ENCODE results near the gene SNRPD2. TPM values are rescaled to one million over a fixed set of nuclear protein-coding genes. Genes with fewer than 3 reads are reported as not detected.

The SNRPD2 gene
- total RNA-seq, 1 experiment from 2014 or later, result 631 TPM

- Histone ChIP-seq H3K27ac (ENCODE audit: low read length) (no peak overlapping the region), H3K4me3 (ENCODE audit: low read length) (no peak overlapping the region), H3K9ac (ENCODE audit: low read length) (no peak overlapping the region), H3K27me3 (ENCODE audit: low read length) (no peaks in the 10 kb centered on the region), H2AFZ (ENCODE audit: low read length) (no peak overlapping the region), H3K4me1 (ENCODE audit: insufficient read depth, low read length) (no peaks in the 10 kb centered on the region), H3K79me2 (ENCODE audit: low read length) (no peaks in the 10 kb centered on the region), H3K36me3 (ENCODE audit: low read depth, low read length) (no peaks in the 10 kb centered on the region), H4K20me1 (ENCODE audit: low read length) (no peaks in the 10 kb centered on the region), H3F3A (ENCODE audit: low read length, unreplicated experiment) (no peaks in the 10 kb centered on the region), H3K4me2 (ENCODE audit: low read length) (no peak overlapping the region), H3K9me3 (ENCODE audit: low read length) (no peaks in the 10 kb centered on the region), H3K9me2 (replicated peaks; ENCODE audit: low read length) (no peaks in the 10 kb centered on the region)
- ChIA-PET CTCF (no interaction called here), POLR2A (ENCODE audit: unreplicated experiment) (no interaction called here)
- no peak for TF ChIP-seq EZH2 (IDR thresholded peaks at IDR 0.05; ENCODE audit: low read length, unreplicated experiment)
- no peak for TF ChIP-seq CTCF (conservative IDR thresholded peaks at IDR 0.05; ENCODE audit: low read depth, low read length)
- TF ChIP-seq EZH2phosphoT487 (IDR thresholded peaks at IDR 0.05; ENCODE audit: borderline replicate concordance, low read length), result no peak
- ATAC-seq (no peak), DNase-seq (no peak)
- intact Hi-C loops (cut with micrococcal nuclease), result no loop called here
- no TSS peak for BruUV-seq (replicated peaks)
Observed at GRCh38 chr19:45657520-45658167, 34.1 kb downstream of the SNRPD2 start.

DNA sequence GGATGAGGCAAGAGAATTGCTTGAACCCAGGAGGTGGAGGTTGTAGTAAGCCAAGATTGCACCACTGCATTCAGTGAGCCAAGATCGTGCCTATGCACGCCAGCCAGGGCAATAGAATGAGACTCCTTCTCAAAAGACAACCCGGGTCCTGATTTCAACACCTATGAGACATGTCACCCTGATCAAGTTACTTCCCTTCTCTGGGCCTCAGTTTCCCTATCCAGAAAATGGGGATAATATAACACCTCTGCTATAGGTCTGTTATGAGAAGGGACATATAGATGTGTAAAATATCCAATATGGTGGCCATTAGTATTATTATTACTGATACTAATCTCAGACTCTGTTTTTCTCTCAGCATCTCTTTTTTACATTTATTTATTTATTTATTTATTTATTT is 36.7 kb downstream of the SNRPD2 start:
- H4K20me1 ChIP-seq (ENCODE audit: low read length), result no peaks in the 10 kb centered on the region
- no peaks in the 10 kb centered on the region for H3F3A ChIP-seq (ENCODE audit: low read length, unreplicated experiment)
- no peaks in the 10 kb centered on the region for H3K9me2 ChIP-seq (replicated peaks; ENCODE audit: low read length)
- DNase-seq (no peak), ATAC-seq (no peak)
- intact Hi-C loops (cut with micrococcal nuclease), result no loop called here
- ChIA-PET POLR2A (ENCODE audit: unreplicated experiment) (no interaction called here), CTCF (no interaction called here)
- no peak for TF ChIP-seq CTCF (conservative IDR thresholded peaks at IDR 0.05; ENCODE audit: low read depth, low read length)
- TF ChIP-seq EZH2 (IDR thresholded peaks at IDR 0.05; ENCODE audit: low read length, unreplicated experiment), result no peak
- no peak for TF ChIP-seq EZH2phosphoT487 (IDR thresholded peaks at IDR 0.05; ENCODE audit: borderline replicate concordance, low read length)
- no peak overlapping the region for H3K4me3 ChIP-seq (ENCODE audit: low read length)
- H3K9me3 ChIP-seq (ENCODE audit: low read length), result no peaks in the 10 kb centered on the region
- no peaks in the 10 kb centered on the region for H3K27me3 ChIP-seq (ENCODE audit: low read length)
- no peak overlapping the region for H3K27ac ChIP-seq (ENCODE audit: low read length)
- H3K79me2 ChIP-seq (ENCODE audit: low read length), result no peaks in the 10 kb centered on the region
- H2AFZ ChIP-seq (ENCODE audit: low read length), result no peak overlapping the region
- no peak overlapping the region for H3K9ac ChIP-seq (ENCODE audit: low read length)
- H3K36me3 ChIP-seq (ENCODE audit: low read depth, low read length), result no peaks in the 10 kb centered on the region
- no peaks in the 10 kb centered on the region for H3K4me1 ChIP-seq (ENCODE audit: insufficient read depth, low read length)
- H3K4me2 ChIP-seq (ENCODE audit: low read length), result no peak overlapping the region
- BruUV-seq (replicated peaks), result no TSS peak

- Histone ChIP-seq H3K36me3 (ENCODE audit: low read depth, low read length) (no peaks in the 10 kb centered on the region), H3K9ac (ENCODE audit: low read length) (no peak overlapping the region), H4K20me1 (ENCODE audit: low read length) (no peaks in the 10 kb centered on the region), H3K27ac (ENCODE audit: low read length) (no peak overlapping the region), H3F3A (ENCODE audit: low read length, unreplicated experiment) (no peaks in the 10 kb centered on the region), H3K9me2 (replicated peaks; ENCODE audit: low read length) (no peaks in the 10 kb centered on the region), H3K27me3 (ENCODE audit: low read length) (no peaks in the 10 kb centered on the region), H3K4me1 (ENCODE audit: insufficient read depth, low read length) (no peaks in the 10 kb centered on the region), H3K4me2 (ENCODE audit: low read length) (no peak overlapping the region), H3K4me3 (ENCODE audit: low read length) (no peak overlapping the region), H3K79me2 (ENCODE audit: low read length) (no peaks in the 10 kb centered on the region), H3K9me3 (ENCODE audit: low read length) (no peaks in the 10 kb centered on the region), H2AFZ (ENCODE audit: low read length) (no peak overlapping the region)
- BruUV-seq (replicated peaks), result no TSS peak
- DNase-seq (no peak), ATAC-seq (no peak)
- CTCF ChIA-PET, result no interaction called here
- TF ChIP-seq CTCF (conservative IDR thresholded peaks at IDR 0.05; ENCODE audit: low read depth, low read length) (no peak), EZH2 (IDR thresholded peaks at IDR 0.05; ENCODE audit: low read length, unreplicated experiment) (no peak), EZH2phosphoT487 (IDR thresholded peaks at IDR 0.05; ENCODE audit: borderline replicate concordance, low read length) (no peak)
- POLR2A ChIA-PET (ENCODE audit: unreplicated experiment), result no interaction called here
- intact Hi-C loops (cut with micrococcal nuclease), result no loop called here
Observed at GRCh38 chr19:45653634-45654033, 38.1 kb downstream of the SNRPD2 start.

Measured in PC-3 (cell line).